Neuronal stem cell (in vitro differentiated cells): ENCODE measurements around the gene ZC3HAV1.
"Not testable (repeated sequence)": the region's sequence is repeated elsewhere in the genome, so short reads cannot be mapped to it uniquely, and the experiment has no call there.

Experiments
- DNase-seq: peaks from one replicate; pipeline ENCODE4 v3.0.0-alpha.2; 2013; ENCODE audit warnings: low spot score
- H2AFZ ChIP-seq: one replicate; pipeline ENCODE4 v1.6.1; 2013; ENCODE audit warnings: mild to moderate bottlenecking, low read length, inconsistent platforms
- H2AK5ac ChIP-seq: 2 replicates; pipeline ENCODE4 v1.6.1; 2013; ENCODE audit warnings: low read depth, mild to moderate bottlenecking, inconsistent platforms, low read length, moderate library complexity, mixed read lengths
- H2BK120ac ChIP-seq: 2 replicates; pipeline ENCODE4 v1.6.1; 2013; ENCODE audit warnings: low read depth, mild to moderate bottlenecking, inconsistent platforms, low read length, moderate library complexity, mixed read lengths
- H2BK12ac ChIP-seq: one replicate; pipeline ENCODE4 v1.6.1; 2013; ENCODE audit warnings: low read length, inconsistent platforms
- H2BK15ac ChIP-seq: 2 replicates; pipeline ENCODE4 v1.6.1; 2013; ENCODE audit warnings: mild to moderate bottlenecking, low read length, inconsistent platforms, mixed read lengths
- H2BK5ac ChIP-seq: one replicate; pipeline ENCODE4 v1.6.1; 2013; ENCODE audit warnings: inconsistent platforms, mild to moderate bottlenecking, low read length, moderate library complexity
- H3K14ac ChIP-seq: one replicate; pipeline ENCODE4 v1.6.1; 2013; ENCODE audit warnings: low read length, inconsistent platforms
- H3K18ac ChIP-seq: 2 replicates; pipeline ENCODE4 v1.6.1; 2013; ENCODE audit warnings: low read length, inconsistent platforms
- H3K23ac ChIP-seq: 2 replicates; pipeline ENCODE4 v1.6.1; 2013; ENCODE audit warnings: low read depth, mild to moderate bottlenecking, mixed read lengths, low read length, inconsistent platforms; ENCODE audit not compliant: poor library complexity
- H3K27ac ChIP-seq: replicated peaks from 3 replicates; pipeline ENCODE4 v1.5.1; 2013; ENCODE audit warnings: low read length, inconsistent platforms
- H3K27me3 ChIP-seq, 3 experiments: 2 replicates each; pipeline ENCODE4 v1.6.1; 2013; ENCODE audit warnings: low read length in 3 of 3, mild to moderate bottlenecking in 2 of 3, inconsistent platforms in 1 of 3, low read depth in 1 of 3, mixed read lengths in 1 of 3, moderate library complexity in 1 of 3; ENCODE audit not compliant: control insufficient read depth in 3 of 3, insufficient read depth in 3 of 3
- H3K36me3 ChIP-seq, 2 donors: replicated peaks in 1 of 2; 2 replicates each; pipeline ENCODE4 v1.6.1; 2013; ENCODE audit warnings: low read length in 2 of 2; ENCODE audit not compliant: control insufficient read depth in 2 of 2, insufficient read depth in 2 of 2
- H3K4ac ChIP-seq: 2 replicates; pipeline ENCODE4 v1.6.1; 2013; ENCODE audit warnings: inconsistent platforms, mild to moderate bottlenecking, low read length, moderate library complexity
- H3K4me1 ChIP-seq, 2 donors: 1 replicate in 1 of 2; 2 replicates in 1 of 2; pipeline ENCODE4 v1.6.1; 2013; ENCODE audit warnings: low read length in 2 of 2, low read depth in 1 of 2; ENCODE audit not compliant: control insufficient read depth in 2 of 2, insufficient read depth in 1 of 2
- H3K4me2 ChIP-seq: one replicate; pipeline ENCODE4 v1.6.1; 2013; ENCODE audit warnings: mild to moderate bottlenecking, low read length, inconsistent platforms; ENCODE audit not compliant: insufficient read depth, poor library complexity, severe bottlenecking
- H3K4me3 ChIP-seq, 2 donors: 2 replicates each; pipeline ENCODE4 v1.5.1; 2013; ENCODE audit warnings: low read length in 2 of 2, mild to moderate bottlenecking in 2 of 2, inconsistent platforms in 1 of 2, moderate library complexity in 1 of 2
- H3K79me1 ChIP-seq: one replicate; pipeline ENCODE4 v1.6.1; 2013; ENCODE audit warnings: low read depth, mild to moderate bottlenecking, inconsistent platforms, low read length, moderate library complexity
- H3K9ac ChIP-seq: one replicate; pipeline ENCODE4 v1.6.1; 2013; ENCODE audit warnings: mild to moderate bottlenecking, low read depth, low read length, inconsistent platforms; ENCODE audit not compliant: poor library complexity
- H3K9me3 ChIP-seq, 2 donors: replicated peaks in 1 of 2; 2 replicates each; pipeline versions ENCODE3 to v1.6.1; 2013; ENCODE audit warnings: low read length in 2 of 2, mild to moderate bottlenecking in 2 of 2, inconsistent platforms in 1 of 2, low read depth in 1 of 2, mixed read lengths in 1 of 2, moderate library complexity in 1 of 2; ENCODE audit not compliant: control insufficient read depth in 2 of 2, insufficient read depth in 1 of 2
- H4K8ac ChIP-seq: one replicate; pipeline ENCODE4 v1.6.1; 2013; ENCODE audit warnings: low read depth, mild to moderate bottlenecking, inconsistent platforms, low read length, moderate library complexity
- H4K91ac ChIP-seq: one replicate; pipeline ENCODE4 v1.6.1; 2013; ENCODE audit warnings: low read length, low read depth, mild to moderate bottlenecking, inconsistent platforms; ENCODE audit not compliant: poor library complexity
- WGBS, 2 donors: extraction: QIAGEN DNeasy Blood & Tissue Kit; methylation state at CpG; one replicate each; pipeline ENCODE4 v1.1.7; 2013; ENCODE audit warnings: missing lambda C conversion rate in 2 of 2, mixed read lengths in 1 of 2; ENCODE audit not compliant: insufficient read length in 2 of 2, insufficient replicate concordance in 1 of 2; ENCODE audit errors: extremely low coverage in 2 of 2; 5-methylcytosine and 5-hydroxymethylcytosine counted together

The ZC3HAV1 gene

GRCh38 chr7:139105484-139105883, 4.0 kb downstream of the ZC3HAV1 start:
- Histone ChIP-seq H3K9me3 (no peaks in the 10 kb centered on the region), H3K18ac (no peak overlapping the region), H3K23ac (no peak overlapping the region), H4K91ac (no peak overlapping the region), H2BK15ac (no peak overlapping the region), H3K4me1 (peaks cover 2 to 5% of the 10 kb centered on the region in 2 donors), H2BK5ac (no peak overlapping the region), H4K8ac (no peak overlapping the region), H3K27me3 (peaks cover 0 to 26% (median 0%) of the 10 kb centered on the region in 3 experiments), H3K27ac (no peak overlapping the region), H2BK12ac (no peak overlapping the region), H3K9ac (no peak overlapping the region), H3K4ac (no peak overlapping the region), H3K4me3 (no peak overlapping the region), H2AK5ac (no peak overlapping the region), H3K79me1 (no peaks in the 10 kb centered on the region), H3K14ac (no peak overlapping the region), H2AFZ (no peak overlapping the region), H3K4me2 (no peak overlapping the region), H3K36me3 (no peaks in the 10 kb centered on the region), H2BK120ac (no peak overlapping the region)
- no CpG with 5 or more reads among the region's 3 CpGs for WGBS, 2 donors
- no peak for DNase-seq

GRCh38 chr7:139104091-139104450, 5.4 kb downstream of the ZC3HAV1 start:
- H2BK15ac ChIP-seq: no peak overlapping the region
- DNase-seq: no peak

GRCh38 chr7:139103057-139103815, 6.3 kb downstream of the ZC3HAV1 start:
- H3K23ac ChIP-seq: no peak overlapping the region
- no peak overlapping the region for H4K8ac ChIP-seq
- H3K14ac ChIP-seq: no peak overlapping the region
- H2AFZ ChIP-seq: no peak overlapping the region
- peaks cover 0 to 5% of the 10 kb centered on the region in 2 donors for H3K4me1 ChIP-seq
- H3K4me2 ChIP-seq: no peak overlapping the region
- no peak overlapping the region for H4K91ac ChIP-seq
- no peak overlapping the region for H2BK12ac ChIP-seq
- H3K9me3 ChIP-seq: no peaks in the 10 kb centered on the region
- no peak overlapping the region for H3K9ac ChIP-seq
- H3K36me3 ChIP-seq: peaks cover 0 to 3% of the 10 kb centered on the region in 2 donors
- H3K27me3 ChIP-seq: peaks cover 0 to 6% (median 0%) of the 10 kb centered on the region in 3 experiments
- H3K27ac ChIP-seq: no peak overlapping the region
- H3K4me3 ChIP-seq: no peak overlapping the region
- DNase-seq: no peak
- no peak overlapping the region for H2BK5ac ChIP-seq
- H3K4ac ChIP-seq: no peak overlapping the region
- no peak overlapping the region for H2AK5ac ChIP-seq
- WGBS, 2 donors: no CpG with 5 or more reads among the region's 5 CpGs
- no peak overlapping the region for H2BK15ac ChIP-seq
- H3K79me1 ChIP-seq: no peaks in the 10 kb centered on the region
- no peak overlapping the region for H3K18ac ChIP-seq
- no peak overlapping the region for H2BK120ac ChIP-seq

More at GRCh38 chr7:139104091-139104450, 5.4 kb downstream of the ZC3HAV1 start:
- Histone ChIP-seq H3K14ac (no peak overlapping the region), H3K9me3 (no peaks in the 10 kb centered on the region), H3K18ac (no peak overlapping the region), H4K8ac (no peak overlapping the region), H2AK5ac (no peak overlapping the region), H3K4me1 (peaks cover 0 to 5% of the 10 kb centered on the region in 2 donors), H3K4me2 (no peak overlapping the region), H4K91ac (no peak overlapping the region), H2BK120ac (no peak overlapping the region), H3K36me3 (no peaks in the 10 kb centered on the region), H3K23ac (no peak overlapping the region), H2BK5ac (no peak overlapping the region), H3K27me3 (peaks cover 0 to 15% (median 0%) of the 10 kb centered on the region in 3 experiments), H3K4ac (no peak overlapping the region), H2BK12ac (no peak overlapping the region), H3K9ac (no peak overlapping the region), H3K27ac (no peak overlapping the region), H3K4me3 (no peak overlapping the region), H3K79me1 (no peaks in the 10 kb centered on the region), H2AFZ (no peak overlapping the region)
- no CpG with 5 or more reads among the region's 8 CpGs for WGBS, 2 donors

GRCh38 chr7:139101637-139102158, 7.8 kb downstream of the ZC3HAV1 start:
- H3K27ac ChIP-seq, H2BK12ac ChIP-seq, H2AK5ac ChIP-seq, H4K8ac ChIP-seq, H3K4me1 ChIP-seq, H2AFZ ChIP-seq, H3K9ac ChIP-seq, H2BK15ac ChIP-seq, H3K36me3 ChIP-seq, H4K91ac ChIP-seq, H3K9me3 ChIP-seq, DNase-seq, H3K79me1 ChIP-seq, H3K4me2 ChIP-seq, H3K4ac ChIP-seq, H2BK5ac ChIP-seq, H3K27me3 ChIP-seq, H2BK120ac ChIP-seq, H3K4me3 ChIP-seq, H3K14ac ChIP-seq, H3K23ac ChIP-seq, H3K18ac ChIP-seq: not testable (repeated sequence)
- WGBS, 2 donors: no CpG with 5 or more reads among the region's 4 CpGs
